HG03432 (cell line): ENCODE data around the gene MBTPS1.

Experiments
- ATAC-seq: cut with Tn5 transposase; IDR thresholded peaks from one replicate; pipeline ENCODE4 v1.9.1; 2021; ENCODE audit warnings: mild to moderate bottlenecking, moderate library complexity; ENCODE audit not compliant: unreplicated experiment

Gene MBTPS1

GRCh38 chr16:84040823-84041820 lies 75.6 kb downstream of the MBTPS1 start:
- ATAC-seq = no peak

GRCh38 chr16:84040226-84040822 lies 76.4 kb downstream of the MBTPS1 start:
- no peak for ATAC-seq

GRCh38 chr16:84039696-84040095 lies 77.0 kb downstream of the MBTPS1 start:
- ATAC-seq = no peak

GRCh38 chr16:84038469-84038868 lies 78.3 kb downstream of the MBTPS1 start:
- no peak for ATAC-seq

GRCh38 chr16:84036982-84037425 lies 79.7 kb downstream of the MBTPS1 start:
- ATAC-seq = no peak

GRCh38 chr16:84036131-84036530 lies 80.6 kb downstream of the MBTPS1 start:
- no peak for ATAC-seq

- ATAC-seq = no peak
These were observed 82.2 kb downstream of the MBTPS1 start for GRCh38 chr16:84034516-84034915.

GRCh38 chr16:84033251-84034195 lies 83.2 kb downstream of the MBTPS1 start:
- ATAC-seq = no peak

- no peak for ATAC-seq
These were observed 84.1 kb downstream of the MBTPS1 start for GRCh38 chr16:84032458-84033178.

- no peak for ATAC-seq
These were observed 85.2 kb downstream of the MBTPS1 start for GRCh38 chr16:84031556-84031955.

- no peak for ATAC-seq
These were observed 87.3 kb downstream of the MBTPS1 start for GRCh38 chr16:84029297-84030047.

- no peak for ATAC-seq
These were observed 89.1 kb downstream of the MBTPS1 start for GRCh38 chr16:84027625-84028024.

- no peak for ATAC-seq
These were observed 90.1 kb downstream of the MBTPS1 start for GRCh38 chr16:84026606-84027005.

- ATAC-seq = no peak
These were observed 91.9 kb downstream of the MBTPS1 start for GRCh38 chr16:84024854-84025253.

GRCh38 chr16:84022644-84023043 lies 94.1 kb downstream of the MBTPS1 start:
- ATAC-seq = no peak

- ATAC-seq = no peak
These were observed 95.3 kb downstream of the MBTPS1 start for GRCh38 chr16:84021488-84021887.

GRCh38 chr16:84020353-84020752 lies 96.4 kb downstream of the MBTPS1 start:
- ATAC-seq = no peak

- no peak for ATAC-seq
These were observed 98.0 kb downstream of the MBTPS1 start for GRCh38 chr16:84018710-84019109.

GRCh38 chr16:84016477-84016876 lies 100.3 kb downstream of the MBTPS1 start:
- ATAC-seq = no peak

- no peak for ATAC-seq
These were observed 101.3 kb downstream of the MBTPS1 start for GRCh38 chr16:84015399-84015798.
